Activated CD8-positive, alpha-beta T cell treated with anti-CD3 and anti-CD28 coated beads, Interleukin-2, amount 10 ng/mL, durations not matched to agents 7 days and 5 days (primary cell): Measurements from ENCODE around the gene CACTIN. TPM values are rescaled to one million over a fixed set of nuclear protein-coding genes. Genes with fewer than 3 reads are reported as not detected.
"Not testable (repeated sequence)": the region's sequence is repeated elsewhere in the genome, so short reads cannot be mapped to it uniquely, and the experiment has no call there.

ENCODE experiments used
- ATAC-seq: fragments of 150-1000 bp; cut with Tn5 transposase; one replicate; pipeline ENCODE4 v1.10.0; 2021; ENCODE audit warnings: moderate library complexity
- CTCF ChIA-PET: fragments of 350-600 bp; sonication (Branson Sonifier 250); formaldehyde crosslinking; loops from one replicate; lab custom pipeline; 2021; ENCODE audit warnings: antibody characterized with exemption; lab: Charles Lee
- POLR2A ChIA-PET: fragments of 350-600 bp; sonication (Branson Sonifier 250); formaldehyde crosslinking; loops from one replicate; lab custom pipeline; 2021; ENCODE audit warnings: antibody characterized with exemption; lab: Charles Lee
- DNase-seq: peaks from one replicate; pipeline ENCODE4 v3.0.0-alpha.2; 2020
- H3K27ac Mint-ChIP-seq: one replicate; pipeline ENCODE4 v1.8.0; 2021; ENCODE audit warnings: mild to moderate bottlenecking, mixed read lengths
- H3K27me3 Mint-ChIP-seq: one replicate; pipeline ENCODE4 v1.8.0; 2021; ENCODE audit warnings: low read depth, mixed read lengths
- H3K36me3 Mint-ChIP-seq: one replicate; pipeline ENCODE4 v1.8.0; 2021; ENCODE audit warnings: low read depth, mixed read lengths
- H3K4me1 Mint-ChIP-seq: one replicate; pipeline ENCODE4 v1.8.0; 2021; ENCODE audit warnings: low read depth, mixed read lengths
- H3K4me3 Mint-ChIP-seq: one replicate; pipeline ENCODE4 v1.8.0; 2021; ENCODE audit warnings: mild to moderate bottlenecking, mixed read lengths
- H3K9me3 Mint-ChIP-seq: one replicate; pipeline ENCODE4 v1.8.0; 2022; ENCODE audit warnings: mixed read lengths; ENCODE audit not compliant: insufficient read depth
- total RNA-seq, 2 experiments: library from RNA; stranded (reverse); gene quantifications; one replicate each; pipeline ENCODE4 v1.2.3, GENCODE V29; 2021

CACTIN gene
- total RNA-seq, 2 experiments from 2014 or later = 31.2 to 37.0 TPM

DNA sequence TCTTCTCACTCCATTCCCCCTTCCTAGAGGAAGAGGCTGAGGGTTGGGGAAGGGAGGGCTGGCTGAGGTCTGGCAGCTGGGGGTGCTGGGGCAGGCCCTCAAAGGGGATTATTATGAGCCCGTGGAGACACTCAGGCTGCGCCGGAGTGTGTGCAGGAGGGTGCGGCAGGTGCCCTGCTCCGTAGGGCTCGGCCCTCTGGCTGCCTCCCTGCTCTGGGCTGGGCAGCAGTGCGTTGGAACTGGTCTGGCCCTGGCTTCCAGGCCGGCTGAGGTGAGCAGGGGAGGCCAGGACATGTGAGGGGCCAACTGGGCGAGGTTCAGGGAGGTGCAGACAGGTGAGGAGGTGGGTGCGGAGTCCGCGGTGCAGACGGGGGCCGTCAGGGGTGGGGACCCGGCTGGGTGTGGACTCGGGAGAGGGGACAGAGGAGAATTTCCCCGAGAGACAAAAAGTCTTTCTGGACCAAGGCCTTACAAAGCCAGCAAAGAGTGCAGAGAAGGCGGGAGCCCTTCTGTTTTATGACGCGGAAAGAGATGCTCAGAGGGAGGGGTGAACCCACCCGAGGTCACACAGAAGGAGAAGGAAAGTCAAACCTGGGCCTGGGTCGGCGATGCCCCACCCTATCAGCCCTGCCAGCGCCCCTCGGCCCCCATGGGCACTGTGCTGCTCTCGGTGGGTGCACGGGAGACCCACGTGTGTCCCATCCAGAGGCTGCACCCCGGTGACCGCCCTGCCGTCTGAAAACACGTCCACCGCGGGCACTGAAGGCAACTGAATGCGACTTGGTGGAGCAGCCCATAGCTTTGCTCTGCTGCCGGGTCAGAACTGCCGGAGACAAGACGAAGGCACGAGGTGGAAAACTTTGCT lies 42.7 kb upstream of the CACTIN start:
- CTCF ChIA-PET = no interaction called here

GRCh38 chr19:3668331-3669081 lies 41.9 kb upstream of the CACTIN start:
- POLR2A ChIA-PET = interaction anchor here (0.6 kb wide), 1 partner anchor 36 kb away, joined by 3 read pairs; no protein-coding TSS in a partner anchor

More for the DNA sequence above, 42.7 kb upstream of the CACTIN start:
- POLR2A ChIA-PET = no interaction called here
- H3K4me3 Mint-ChIP-seq = no peak overlapping the region
- ATAC-seq (no peak), DNase-seq (no peak)
- no peaks in the 10 kb centered on the region for H3K27me3 Mint-ChIP-seq
- peaks cover 31% of the 10 kb centered on the region for H3K4me1 Mint-ChIP-seq
- no peaks in the 10 kb centered on the region for H3K9me3 Mint-ChIP-seq
- H3K36me3 Mint-ChIP-seq = no peaks in the 10 kb centered on the region
- H3K27ac Mint-ChIP-seq = no peak overlapping the region

DNA sequence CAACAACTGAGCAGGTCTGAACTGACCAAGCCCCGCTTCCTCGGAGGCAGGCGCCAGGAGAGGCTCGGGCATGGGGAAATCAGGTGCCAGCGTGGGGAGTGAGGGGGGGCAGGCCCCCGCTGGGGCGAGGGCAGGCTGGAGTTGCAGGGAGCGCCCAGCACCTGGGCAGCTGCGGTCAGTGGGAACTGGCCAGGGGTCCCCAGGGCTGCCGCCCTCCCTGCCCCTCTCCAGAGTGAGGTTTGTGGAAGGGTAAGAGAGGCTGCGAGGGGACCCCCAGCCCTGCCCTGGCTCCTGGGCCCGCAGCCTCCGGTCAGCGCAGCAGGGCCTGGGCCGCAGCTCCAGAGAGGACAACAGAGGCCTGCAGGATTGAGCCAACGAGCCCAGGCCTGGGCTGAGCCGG lies 41.2 kb upstream of the CACTIN start:
- peaks cover 3% of the 10 kb centered on the region for H3K36me3 Mint-ChIP-seq
- H3K4me3 Mint-ChIP-seq = no peak overlapping the region
- no peaks in the 10 kb centered on the region for H3K27me3 Mint-ChIP-seq
- H3K9me3 Mint-ChIP-seq = no peaks in the 10 kb centered on the region
- ChIA-PET POLR2A (interaction anchor here (0.6 kb wide), 1 partner anchor 37 kb away, joined by 3 read pairs; no protein-coding TSS in a partner anchor), CTCF (interaction anchor here (1.8 kb wide), 1 partner anchor 32 kb away, joined by 15 read pairs; the partner anchor contains the start of gene PIP5K1C)
- peaks cover 28% of the 10 kb centered on the region for H3K4me1 Mint-ChIP-seq
- ATAC-seq (no peak), DNase-seq (no peak)
- no peak overlapping the region for H3K27ac Mint-ChIP-seq

More at GRCh38 chr19:3668331-3669081, 41.9 kb upstream of the CACTIN start:
- ATAC-seq (no peak), DNase-seq (no peak)
- H3K27ac Mint-ChIP-seq = no peak overlapping the region
- no peaks in the 10 kb centered on the region for H3K27me3 Mint-ChIP-seq
- H3K4me1 Mint-ChIP-seq = peaks cover 31% of the 10 kb centered on the region
- no peaks in the 10 kb centered on the region for H3K9me3 Mint-ChIP-seq
- no peak overlapping the region for H3K4me3 Mint-ChIP-seq
- no peaks in the 10 kb centered on the region for H3K36me3 Mint-ChIP-seq
- CTCF ChIA-PET = no interaction called here

DNA sequence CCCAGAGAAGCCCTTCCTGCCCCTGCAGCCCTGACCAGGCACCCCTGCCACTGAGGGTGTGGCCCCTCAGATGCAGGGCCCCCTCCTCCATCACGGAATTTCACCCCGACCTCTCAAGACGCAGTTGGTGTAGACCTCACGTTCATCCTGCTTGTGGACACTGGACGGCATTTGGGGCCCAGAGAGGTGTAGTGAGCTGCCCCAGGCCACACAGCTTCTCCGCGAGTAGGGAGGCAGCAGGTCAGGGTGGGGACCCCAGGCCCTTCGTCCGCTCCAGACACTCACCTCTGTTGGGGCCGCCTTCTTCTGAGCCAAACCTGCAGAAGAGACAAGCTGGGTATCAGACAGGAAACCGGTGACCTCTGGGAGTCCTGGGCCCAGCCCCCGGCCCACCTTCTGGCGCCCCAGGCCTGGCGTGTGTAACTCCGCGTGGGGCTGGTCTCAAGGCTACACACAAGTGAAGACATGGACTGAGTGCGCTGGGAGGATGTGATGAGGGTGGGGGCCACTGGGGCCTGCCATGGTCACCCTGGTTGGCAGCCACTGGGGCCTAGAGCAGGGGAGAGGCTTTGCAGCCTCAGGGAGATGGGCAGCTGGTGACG lies 40.5 kb upstream of the CACTIN start:
- ATAC-seq = no peak

DNA sequence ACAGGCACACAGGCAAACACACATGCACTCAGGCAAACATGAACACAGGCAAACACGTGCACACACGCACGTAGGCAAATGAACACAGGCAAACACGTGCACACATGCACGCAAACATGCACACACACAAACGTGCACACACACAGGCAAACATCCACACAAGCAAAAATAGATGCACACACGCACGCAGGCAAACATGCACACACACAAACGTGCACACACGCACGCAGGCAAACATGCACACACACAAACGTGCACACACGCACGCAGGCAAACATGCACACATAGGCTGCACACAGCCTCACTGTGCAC lies 39.9 kb upstream of the CACTIN start:
- peaks cover 19% of the 10 kb centered on the region for H3K4me1 Mint-ChIP-seq
- H3K4me3 Mint-ChIP-seq, H3K27me3 Mint-ChIP-seq, ATAC-seq, H3K36me3 Mint-ChIP-seq, H3K27ac Mint-ChIP-seq, DNase-seq, POLR2A ChIA-PET, H3K9me3 Mint-ChIP-seq: not testable (repeated sequence)
- CTCF ChIA-PET = interaction anchor here (0.6 to 1.8 kb wide), 11 partner anchors 10 to 785 kb away, joined by 3 to 15 read pairs (median 4); partner anchors contain the start of gene PIP5K1C

More for the DNA sequence above, 40.5 kb upstream of the CACTIN start:
- Mint-ChIP-seq H3K36me3 (peaks cover 3% of the 10 kb centered on the region), H3K4me3 (no peak overlapping the region), H3K27me3 (no peaks in the 10 kb centered on the region), H3K27ac (no peak overlapping the region), H3K4me1 (peaks cover 25% of the 10 kb centered on the region), H3K9me3 (no peaks in the 10 kb centered on the region)
- ChIA-PET POLR2A (no interaction called here), CTCF (interaction anchor here (1.2 to 1.8 kb wide), 7 partner anchors 9 to 39 kb away, joined by 3 to 15 read pairs (median 4); partner anchors contain the start of gene PIP5K1C)
- DNase-seq = no peak

DNA sequence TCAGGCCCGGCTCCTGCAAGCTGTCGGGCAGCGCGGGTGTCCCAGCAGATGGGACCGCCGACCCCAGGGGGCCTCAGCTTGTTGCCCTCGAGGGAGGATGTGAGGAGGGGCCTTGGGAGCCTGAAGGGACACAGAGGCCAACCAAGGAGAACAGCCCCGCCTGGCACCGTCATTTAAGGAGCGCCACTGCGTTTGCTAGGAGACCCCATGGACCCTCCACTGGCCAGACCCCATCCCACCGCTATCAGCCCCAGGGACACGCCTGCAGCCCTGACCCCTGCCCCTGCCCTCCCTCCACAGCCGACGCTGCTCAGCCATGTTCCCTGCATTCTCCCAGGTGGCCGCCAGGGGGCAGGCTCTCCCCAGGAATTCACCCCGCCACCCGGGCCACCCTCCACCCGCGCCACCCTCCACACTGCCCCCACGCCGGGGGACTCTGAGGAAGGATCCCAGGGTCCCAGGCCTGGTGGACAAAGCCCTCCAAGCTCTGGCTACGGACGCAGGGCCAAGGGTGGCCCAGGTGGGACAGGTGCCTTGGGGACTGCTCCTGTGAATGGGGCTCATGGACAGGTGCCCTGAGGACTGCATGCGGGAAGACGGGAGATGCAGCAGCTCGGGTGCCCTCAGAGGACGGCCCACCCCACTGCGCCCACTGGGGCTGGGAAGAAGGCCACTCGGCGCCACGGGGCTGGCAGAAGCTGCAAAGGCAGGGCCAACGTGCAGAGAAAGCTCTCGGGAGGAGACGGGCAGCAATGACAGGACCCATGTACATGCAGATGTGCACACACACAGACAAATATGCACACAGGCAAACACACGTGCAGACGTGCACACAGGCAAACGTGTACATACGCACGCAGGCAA lies 39.3 kb upstream of the CACTIN start:
- H3K9me3 Mint-ChIP-seq = no peaks in the 10 kb centered on the region
- no peaks in the 10 kb centered on the region for H3K27me3 Mint-ChIP-seq
- ChIA-PET POLR2A (no interaction called here), CTCF (interaction anchor here (0.6 to 1.8 kb wide), 12 partner anchors 11 to 785 kb away, joined by 3 to 15 read pairs (median 4); partner anchors contain the start of genes PIP5K1C and TJP3)
- ATAC-seq (peak; percentile 84), DNase-seq (peak; percentile 80)
- no peak overlapping the region for H3K4me3 Mint-ChIP-seq
- H3K4me1 Mint-ChIP-seq = peaks cover 14% of the 10 kb centered on the region
- no peak overlapping the region for H3K27ac Mint-ChIP-seq
- peaks cover 4% of the 10 kb centered on the region for H3K36me3 Mint-ChIP-seq

DNA sequence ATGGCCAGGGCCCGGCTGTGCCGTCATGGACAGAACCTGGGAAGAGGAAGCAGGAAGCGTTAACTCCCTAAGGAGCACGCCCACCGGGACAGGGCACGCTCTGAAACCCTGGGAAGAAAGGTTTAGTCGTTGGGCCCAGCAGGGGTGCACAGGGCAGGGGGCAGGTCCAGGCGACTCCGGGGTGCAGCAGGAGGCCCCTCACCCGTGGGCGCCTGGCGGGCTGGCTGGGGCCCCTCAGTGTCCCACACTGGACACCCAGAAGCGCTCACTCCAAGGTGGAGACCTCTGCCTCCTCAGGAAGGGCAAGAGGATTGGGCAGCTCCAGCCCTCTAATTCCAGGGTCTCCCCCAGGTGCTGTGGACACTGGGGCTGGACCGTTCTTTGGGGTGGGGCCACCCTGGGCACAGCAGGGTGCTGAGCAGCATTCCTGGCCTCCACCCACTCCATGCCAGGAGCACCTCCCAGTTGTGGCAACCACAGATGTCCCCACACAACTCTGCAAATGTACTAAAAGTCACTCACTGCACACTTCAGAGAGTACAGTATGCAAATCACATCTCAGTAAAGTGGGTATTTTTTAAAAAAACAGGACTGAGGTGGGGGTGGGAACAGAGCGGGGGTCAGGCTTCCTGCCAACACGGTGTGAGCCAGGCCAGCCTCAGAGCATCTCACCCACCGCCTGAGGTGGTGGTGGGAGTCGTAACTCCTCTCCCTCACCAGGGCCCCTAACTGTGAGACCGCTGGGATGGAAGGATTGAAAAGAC lies 38.5 kb upstream of the CACTIN start:
- ChIA-PET CTCF (interaction anchor here (0.6 to 1.0 kb wide), 2 partner anchors 43 to 906 kb away, joined by 3 to 4 read pairs; partner anchors contain the start of gene TJP3), POLR2A (no interaction called here)
- Mint-ChIP-seq H3K27me3 (no peaks in the 10 kb centered on the region), H3K4me1 (peaks cover 8% of the 10 kb centered on the region), H3K9me3 (no peaks in the 10 kb centered on the region), H3K4me3 (no peak overlapping the region), H3K27ac (no peak overlapping the region), H3K36me3 (peaks cover 6% of the 10 kb centered on the region)
- DNase-seq (no peak), ATAC-seq (no peak)

GRCh38 chr19:3663838-3664237 lies 37.2 kb upstream of the CACTIN start:
- Mint-ChIP-seq H3K27me3 (no peaks in the 10 kb centered on the region), H3K36me3 (peaks cover 8% of the 10 kb centered on the region), H3K4me1 (peaks cover 2% of the 10 kb centered on the region), H3K4me3 (no peak overlapping the region), H3K9me3 (no peaks in the 10 kb centered on the region), H3K27ac (no peak overlapping the region)
- no peak for ATAC-seq
- no peak for DNase-seq
- POLR2A ChIA-PET = no interaction called here
- CTCF ChIA-PET = no interaction called here

DNA sequence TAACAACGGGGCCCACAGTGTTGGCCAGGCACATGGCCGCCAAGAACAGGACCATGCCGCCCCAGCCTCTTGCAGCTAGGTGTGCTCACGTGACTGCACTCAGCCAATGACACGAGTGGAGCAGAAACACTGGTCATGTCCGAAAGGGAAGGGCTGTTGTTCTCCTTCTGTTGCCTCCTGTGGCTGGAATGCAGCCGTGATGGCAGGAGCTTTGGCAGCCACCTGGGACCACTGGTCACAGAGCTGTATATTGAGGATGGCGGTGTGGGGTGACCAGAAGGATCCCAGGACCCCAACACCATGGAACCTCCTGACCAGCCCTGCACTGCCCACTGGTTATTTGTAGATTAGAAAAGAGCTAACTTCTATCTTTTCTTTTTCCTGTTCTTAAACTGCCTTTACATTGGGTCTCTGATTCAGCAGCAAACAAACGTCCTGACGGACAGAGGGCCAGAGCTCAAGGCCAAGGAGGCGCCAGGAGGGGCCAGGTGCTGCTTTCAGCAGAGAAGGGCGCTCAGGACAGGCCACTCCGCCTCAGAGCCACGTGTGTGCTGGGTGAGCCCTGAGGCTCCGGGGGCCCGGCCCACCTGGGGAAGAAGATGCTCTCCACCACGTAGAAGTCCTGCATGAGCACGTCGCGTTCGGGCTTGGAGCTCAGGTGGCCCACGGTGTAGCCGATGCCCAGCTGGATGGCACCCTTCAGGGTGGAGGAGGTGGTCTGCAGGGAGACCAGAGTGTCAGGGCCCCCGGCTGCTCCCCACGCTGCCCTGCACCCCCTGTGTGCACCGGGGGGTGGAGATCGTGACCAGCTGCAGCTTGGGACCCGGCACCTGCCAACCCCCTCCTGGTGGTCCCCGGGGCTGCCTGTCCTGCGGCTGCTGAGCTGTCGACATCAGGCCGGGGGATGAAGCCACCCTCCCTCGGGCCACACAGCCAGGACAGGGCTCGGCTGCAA lies 35.0 kb upstream of the CACTIN start:
- H3K9me3 Mint-ChIP-seq = no peaks in the 10 kb centered on the region
- H3K27me3 Mint-ChIP-seq = no peaks in the 10 kb centered on the region
- ChIA-PET POLR2A (interaction anchor here (0.5 kb wide), 1 partner anchor 16 kb away, joined by 4 read pairs; no protein-coding TSS in a partner anchor), CTCF (interaction anchor here (0.9 kb wide), 1 partner anchor 31 kb away, joined by 3 read pairs; no protein-coding TSS in a partner anchor)
- ATAC-seq = no peak
- H3K27ac Mint-ChIP-seq = no peak overlapping the region
- H3K4me1 Mint-ChIP-seq = no peaks in the 10 kb centered on the region
- peaks cover 14% of the 10 kb centered on the region for H3K36me3 Mint-ChIP-seq
- no peak overlapping the region for H3K4me3 Mint-ChIP-seq
- DNase-seq = no peak
